CD8-positive, alpha-beta memory T cell (primary cell): Measurements from ENCODE around the gene CDKN1C. TPM values are rescaled to one million over a fixed set of nuclear protein-coding genes. Genes with fewer than 3 reads are reported as not detected.
A peak's percentile ranks its signal among the peaks of the same experiment; 100 is the strongest.

Source experiments
- CTCF ChIA-PET: fragments of 350-600 bp; sonication (Branson Sonifier 250); formaldehyde crosslinking; loops from one replicate; lab custom pipeline; 2021; ENCODE audit warnings: antibody characterized with exemption; lab: Charles Lee
- POLR2A ChIA-PET: fragments of 350-600 bp; sonication (Branson Sonifier 250); formaldehyde crosslinking; loops from one replicate; lab custom pipeline; 2021; ENCODE audit warnings: antibody characterized with exemption; lab: Charles Lee
- DNase-seq, 5 donors: peaks; one replicate each; pipeline versions ENCODE4 v3.0.0 to v3.0.0-alpha.2; 2020 to 2022; ENCODE audit warnings: mixed read lengths in 1 of 5
- H3K27ac ChIP-seq: one replicate; pipeline ENCODE4 v1.7.0; 2013; ENCODE audit warnings: low read depth, mild to moderate bottlenecking, low read length, moderate library complexity
- H3K27me3 ChIP-seq: 2 replicates; pipeline ENCODE4 v1.7.0; 2013; ENCODE audit warnings: low read length, mild to moderate bottlenecking; ENCODE audit not compliant: insufficient read depth, poor library complexity, severe bottlenecking
- H3K36me3 ChIP-seq: 2 replicates; pipeline ENCODE4 v1.7.0; 2013; ENCODE audit warnings: mild to moderate bottlenecking, low read length, moderate library complexity; ENCODE audit not compliant: insufficient read depth
- H3K4me1 ChIP-seq: 2 replicates; pipeline ENCODE4 v1.7.0; 2013; ENCODE audit warnings: mild to moderate bottlenecking, low read length, moderate library complexity; ENCODE audit not compliant: insufficient read depth
- H3K4me3 ChIP-seq: 2 replicates; pipeline ENCODE4 v1.7.0; 2013; ENCODE audit warnings: mild to moderate bottlenecking, low read length
- H3K9me3 ChIP-seq: 2 replicates; pipeline ENCODE4 v1.7.0; 2013; ENCODE audit warnings: mild to moderate bottlenecking, low read length
- H3K27ac Mint-ChIP-seq, 8 donors: one replicate each; pipeline ENCODE4 v1.8.0; 2020 to 2021; ENCODE audit warnings: mixed read lengths in 8 of 8, mild to moderate bottlenecking in 6 of 8, inconsistent platforms in 3 of 8, moderate library complexity in 3 of 8
- H3K27me3 Mint-ChIP-seq, 2 donors: one replicate each; pipeline ENCODE4 v1.8.0; 2020 to 2021; ENCODE audit warnings: mixed read lengths in 2 of 2, mild to moderate bottlenecking in 1 of 2, moderate library complexity in 1 of 2
- H3K36me3 Mint-ChIP-seq, 3 donors: one replicate each; pipeline ENCODE4 v1.8.0; 2020 to 2021; ENCODE audit warnings: mixed read lengths in 3 of 3, inconsistent platforms in 1 of 3, mild to moderate bottlenecking in 1 of 3
- H3K4me1 Mint-ChIP-seq, 3 donors: one replicate each; pipeline ENCODE4 v1.8.0; 2020 to 2021; ENCODE audit warnings: mixed read lengths in 3 of 3, inconsistent platforms in 1 of 3, mild to moderate bottlenecking in 1 of 3
- H3K4me3 Mint-ChIP-seq, 7 donors: one replicate each; pipeline ENCODE4 v1.8.0; 2020 to 2021; ENCODE audit warnings: mixed read lengths in 7 of 7, mild to moderate bottlenecking in 6 of 7, moderate library complexity in 4 of 7, inconsistent platforms in 2 of 7
- H3K9me3 Mint-ChIP-seq, 5 donors: one replicate each; pipeline ENCODE4 v1.8.0; 2020 to 2022; ENCODE audit warnings: mixed read lengths in 5 of 5, mild to moderate bottlenecking in 3 of 5, moderate library complexity in 2 of 5, inconsistent platforms in 1 of 5
- polyA plus RNA-seq: library from polyadenylated mRNA; unstranded; fragments of 300-500 nt; fragmentation: Illumina TruSeq; gene quantifications from one replicate; pipeline ENCODE4 v1.2.3, GENCODE V29; 2021
- total RNA-seq, 2 experiments: library from RNA; stranded (reverse); gene quantifications; one replicate each; pipeline ENCODE4 v1.2.3, GENCODE V29; 2021

Gene CDKN1C
- total and polyA plus RNA-seq, 3 experiments from 2014 or later, result 0.49 to 1.1 (median 1.0) TPM

- H3K27ac ChIP-seq, result no peak overlapping the region
- peaks cover 0 to 4% (median 0%) of the 10 kb centered on the region in 3 donors for H3K4me1 Mint-ChIP-seq
- H3K4me1 ChIP-seq, result no peaks in the 10 kb centered on the region
- no peaks in the 10 kb centered on the region for H3K27me3 Mint-ChIP-seq
- no peak overlapping the region for H3K4me3 Mint-ChIP-seq
- H3K36me3 ChIP-seq, result no peaks in the 10 kb centered on the region
- H3K9me3 ChIP-seq, result no peaks in the 10 kb centered on the region
- POLR2A ChIA-PET, result no interaction called here
- no peaks in the 10 kb centered on the region for H3K27me3 ChIP-seq
- no peaks in the 10 kb centered on the region for H3K36me3 Mint-ChIP-seq
- no peak overlapping the region for H3K27ac Mint-ChIP-seq
- CTCF ChIA-PET, result no interaction called here
- no peak for DNase-seq
- no peaks in the 10 kb centered on the region for H3K9me3 Mint-ChIP-seq
- H3K4me3 ChIP-seq, result no peak overlapping the region
These were observed 46.1 kb downstream of the CDKN1C start for GRCh38 chr11:2839395-2839943.

- no peaks in the 10 kb centered on the region for H3K36me3 ChIP-seq
- no peaks in the 10 kb centered on the region for H3K9me3 Mint-ChIP-seq
- DNase-seq, result no peak
- H3K27ac ChIP-seq, result no peak overlapping the region
- H3K36me3 Mint-ChIP-seq, result no peaks in the 10 kb centered on the region
- no peaks in the 10 kb centered on the region for H3K27me3 ChIP-seq
- H3K4me1 Mint-ChIP-seq, result peaks cover 0 to 2% (median 0%) of the 10 kb centered on the region in 3 donors
- POLR2A ChIA-PET, result no interaction called here
- no peaks in the 10 kb centered on the region for H3K4me1 ChIP-seq
- CTCF ChIA-PET, result no interaction called here
- no peak overlapping the region for H3K4me3 ChIP-seq
- no peak overlapping the region for H3K27ac Mint-ChIP-seq
- no peaks in the 10 kb centered on the region for H3K9me3 ChIP-seq
- no peaks in the 10 kb centered on the region for H3K27me3 Mint-ChIP-seq
- no peak overlapping the region for H3K4me3 Mint-ChIP-seq
These were observed 46.8 kb downstream of the CDKN1C start for GRCh38 chr11:2838676-2839294.

- POLR2A ChIA-PET, result no interaction called here
- no peaks in the 10 kb centered on the region for H3K4me1 Mint-ChIP-seq
- Histone ChIP-seq H3K4me1 (no peaks in the 10 kb centered on the region), H3K9me3 (no peaks in the 10 kb centered on the region), H3K36me3 (no peaks in the 10 kb centered on the region), H3K4me3 (no peak overlapping the region), H3K27me3 (no peaks in the 10 kb centered on the region), H3K27ac (no peak overlapping the region)
- H3K36me3 Mint-ChIP-seq, result no peaks in the 10 kb centered on the region
- no peak overlapping the region for H3K4me3 Mint-ChIP-seq
- H3K27ac Mint-ChIP-seq, result peak overlapping the region in 1 of 8 donors; percentile 38
- no peaks in the 10 kb centered on the region for H3K27me3 Mint-ChIP-seq
- H3K9me3 Mint-ChIP-seq, result no peaks in the 10 kb centered on the region
- CTCF ChIA-PET, result no interaction called here
- DNase-seq, result no peak
These were observed 47.5 kb downstream of the CDKN1C start for GRCh38 chr11:2838091-2838490.

- Mint-ChIP-seq H3K27me3 (no peaks in the 10 kb centered on the region), H3K4me3 (no peak overlapping the region), H3K9me3 (no peaks in the 10 kb centered on the region), H3K27ac (no peak overlapping the region), H3K4me1 (no peaks in the 10 kb centered on the region), H3K36me3 (no peaks in the 10 kb centered on the region)
- no peak overlapping the region for H3K27ac ChIP-seq
- H3K36me3 ChIP-seq, result no peaks in the 10 kb centered on the region
- no peaks in the 10 kb centered on the region for H3K9me3 ChIP-seq
- H3K4me1 ChIP-seq, result no peaks in the 10 kb centered on the region
- H3K4me3 ChIP-seq, result no peak overlapping the region
- ChIA-PET CTCF (no interaction called here), POLR2A (no interaction called here)
- DNase-seq, result no peak
- H3K27me3 ChIP-seq, result no peaks in the 10 kb centered on the region
These were observed 47.9 kb downstream of the CDKN1C start for GRCh38 chr11:2837651-2838050.

GRCh38 chr11:2837096-2837601, 48.4 kb downstream of the CDKN1C start:
- H3K27ac ChIP-seq, result no peak overlapping the region
- no peak overlapping the region for H3K4me3 ChIP-seq
- no peaks in the 10 kb centered on the region for H3K4me1 Mint-ChIP-seq
- no peaks in the 10 kb centered on the region for H3K27me3 ChIP-seq
- H3K36me3 Mint-ChIP-seq, result no peaks in the 10 kb centered on the region
- no peaks in the 10 kb centered on the region for H3K9me3 Mint-ChIP-seq
- H3K4me3 Mint-ChIP-seq, result no peak overlapping the region
- DNase-seq, result no peak
- H3K9me3 ChIP-seq, result no peaks in the 10 kb centered on the region
- peak overlapping the region in 1 of 8 donors; percentile 60 for H3K27ac Mint-ChIP-seq
- H3K36me3 ChIP-seq, result no peaks in the 10 kb centered on the region
- CTCF ChIA-PET, result no interaction called here
- no peaks in the 10 kb centered on the region for H3K4me1 ChIP-seq
- no peaks in the 10 kb centered on the region for H3K27me3 Mint-ChIP-seq
- POLR2A ChIA-PET, result no interaction called here

GRCh38 chr11:2836315-2837095, 49.1 kb downstream of the CDKN1C start:
- DNase-seq, result no peak
- ChIA-PET CTCF (no interaction called here), POLR2A (no interaction called here)
- Histone ChIP-seq H3K4me1 (no peaks in the 10 kb centered on the region), H3K27me3 (no peaks in the 10 kb centered on the region), H3K4me3 (no peak overlapping the region), H3K9me3 (no peaks in the 10 kb centered on the region), H3K27ac (no peak overlapping the region), H3K36me3 (no peaks in the 10 kb centered on the region)
- H3K4me3 Mint-ChIP-seq, result no peak overlapping the region
- H3K4me1 Mint-ChIP-seq, result no peaks in the 10 kb centered on the region
- no peaks in the 10 kb centered on the region for H3K36me3 Mint-ChIP-seq
- H3K27me3 Mint-ChIP-seq, result no peaks in the 10 kb centered on the region
- H3K9me3 Mint-ChIP-seq, result no peaks in the 10 kb centered on the region
- H3K27ac Mint-ChIP-seq, result no peak overlapping the region

- Histone ChIP-seq H3K9me3 (no peaks in the 10 kb centered on the region), H3K36me3 (no peaks in the 10 kb centered on the region), H3K4me1 (no peaks in the 10 kb centered on the region), H3K27me3 (no peaks in the 10 kb centered on the region), H3K27ac (no peak overlapping the region), H3K4me3 (no peak overlapping the region)
- ChIA-PET POLR2A (no interaction called here), CTCF (no interaction called here)
- DNase-seq, result no peak
- H3K4me3 Mint-ChIP-seq, result no peak overlapping the region
- H3K4me1 Mint-ChIP-seq, result no peaks in the 10 kb centered on the region
- H3K36me3 Mint-ChIP-seq, result no peaks in the 10 kb centered on the region
- peak overlapping the region in 1 of 8 donors; percentile 33 for H3K27ac Mint-ChIP-seq
- no peaks in the 10 kb centered on the region for H3K27me3 Mint-ChIP-seq
- no peaks in the 10 kb centered on the region for H3K9me3 Mint-ChIP-seq
These were observed 49.8 kb downstream of the CDKN1C start for GRCh38 chr11:2835751-2836150.

GRCh38 chr11:2835296-2835695, 50.3 kb downstream of the CDKN1C start:
- no peaks in the 10 kb centered on the region for H3K9me3 Mint-ChIP-seq
- POLR2A ChIA-PET, result no interaction called here
- H3K27ac ChIP-seq, result no peak overlapping the region
- no peaks in the 10 kb centered on the region for H3K27me3 Mint-ChIP-seq
- H3K4me3 ChIP-seq, result no peak overlapping the region
- H3K36me3 Mint-ChIP-seq, result no peaks in the 10 kb centered on the region
- H3K4me1 ChIP-seq, result no peaks in the 10 kb centered on the region
- no peaks in the 10 kb centered on the region for H3K27me3 ChIP-seq
- H3K27ac Mint-ChIP-seq, result peak overlapping the region in 1 of 8 donors; percentile 96
- CTCF ChIA-PET, result no interaction called here
- DNase-seq, result no peak
- no peaks in the 10 kb centered on the region for H3K9me3 ChIP-seq
- no peak overlapping the region for H3K4me3 Mint-ChIP-seq
- no peaks in the 10 kb centered on the region for H3K4me1 Mint-ChIP-seq
- H3K36me3 ChIP-seq, result no peaks in the 10 kb centered on the region
